ENCODE results near the gene CISTR. TPM values are rescaled to one million over a fixed set of nuclear protein-coding genes. Genes with fewer than 3 reads are reported as not detected.

CISTR gene
- total and polyA plus RNA-seq, 2 donors (not counting 1 experiment from before 2014, with no cell fraction given), result not detected

DNA sequence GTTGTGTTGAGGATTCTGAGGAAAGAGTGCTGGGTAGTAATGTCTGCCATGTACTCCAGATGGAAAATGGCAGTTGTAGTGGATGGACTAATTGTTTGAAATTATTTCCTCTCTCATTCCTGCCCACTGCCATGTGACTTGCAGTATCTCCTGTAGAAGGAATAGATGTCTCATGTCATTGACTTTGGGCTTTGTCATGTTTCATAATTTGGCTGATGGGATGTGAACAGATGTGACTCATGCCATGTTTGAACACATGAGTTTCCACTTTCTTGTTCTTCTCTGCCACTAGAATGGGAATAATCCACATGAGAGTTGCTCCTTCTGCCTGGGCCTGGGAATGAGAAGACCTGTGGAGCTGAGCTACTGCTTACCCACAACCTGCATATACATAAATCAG lies 22.1 kb downstream of the CISTR start:
- Histone ChIP-seq H3K36me3 (ENCODE audit: control insufficient read depth, insufficient read depth, low read length) (no peaks in the 10 kb centered on the region), H3K9me3 (ENCODE audit: control insufficient read depth, insufficient read depth, low read depth, low read length) (no peaks in the 10 kb centered on the region), H3K4me3 (replicated peaks in 1 of 4; ENCODE audit: control extremely low read depth in 1 of 4, insufficient read depth in 1 of 4, low read depth in 3 of 4, low read length in 4 of 4) (no peak overlapping the region), H3K4me2 (ENCODE audit: extremely low read depth, insufficient read depth, low read length) (no peak overlapping the region), H3K27ac (ENCODE audit: insufficient read depth, low read length) (no peak overlapping the region), H3K4me1 (ENCODE audit: control insufficient read depth, extremely low read depth, insufficient read depth, low read length) (no peaks in the 10 kb centered on the region), H3K27me3 (ENCODE audit: control insufficient read depth, insufficient read depth, low read length) (peaks cover 2% of the 10 kb centered on the region), H4K20me1 (ENCODE audit: control insufficient read depth, extremely low read depth, insufficient read depth, low read length) (no peaks in the 10 kb centered on the region), H3K9ac (ENCODE audit: insufficient read depth, low read length) (no peak overlapping the region), H2AFZ (ENCODE audit: low read length) (no peak overlapping the region), H3K79me2 (ENCODE audit: control insufficient read depth, insufficient read depth, low read length) (peaks cover 4% of the 10 kb centered on the region)
- DNase-seq (ENCODE audit: low read depth in 2 of 2), result no peak
- TF ChIP-seq CTCF (conservative IDR thresholded peaks at IDR 0.05 in 1 of 2, IDR thresholded peaks at IDR 0.05 in 1 of 2; ENCODE audit: low read depth in 1 of 2, low read length in 2 of 2), result no peak
- no peak for TF ChIP-seq EZH2 (IDR thresholded peaks at IDR 0.05; ENCODE audit: low read length, missing control alignments)

DNA sequence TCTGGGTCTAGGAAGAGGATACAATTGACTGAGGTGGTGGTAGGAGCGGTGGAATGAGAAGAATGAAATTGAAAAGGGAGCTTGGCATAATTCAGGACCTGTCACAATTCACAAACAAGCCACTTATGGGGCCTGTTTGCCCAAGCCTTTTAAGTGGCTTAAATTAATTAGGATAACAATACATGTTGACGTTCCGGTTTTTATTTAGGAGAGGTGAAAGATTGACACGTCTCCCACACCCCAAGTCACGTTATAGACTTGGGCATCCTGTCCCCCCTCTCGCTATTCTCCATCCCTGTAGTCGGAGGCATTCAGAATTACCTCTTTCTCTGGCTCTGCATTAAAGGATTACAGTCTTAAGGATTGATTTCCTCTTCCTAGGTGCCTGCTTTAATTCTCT lies 23.6 kb downstream of the CISTR start:
- Histone ChIP-seq H3K4me1 (ENCODE audit: control insufficient read depth, extremely low read depth, insufficient read depth, low read length) (no peaks in the 10 kb centered on the region), H3K79me2 (ENCODE audit: control insufficient read depth, insufficient read depth, low read length) (peaks cover 4% of the 10 kb centered on the region), H3K9me3 (ENCODE audit: control insufficient read depth, insufficient read depth, low read depth, low read length) (no peaks in the 10 kb centered on the region), H3K4me3 (replicated peaks in 1 of 4; ENCODE audit: control extremely low read depth in 1 of 4, insufficient read depth in 1 of 4, low read depth in 3 of 4, low read length in 4 of 4) (peak overlapping the region in 2 of 4 experiments; percentile 69 to 95), H4K20me1 (ENCODE audit: control insufficient read depth, extremely low read depth, insufficient read depth, low read length) (no peaks in the 10 kb centered on the region), H2AFZ (ENCODE audit: low read length) (peak overlapping the region; percentile 88), H3K36me3 (ENCODE audit: control insufficient read depth, insufficient read depth, low read length) (peaks cover 2% of the 10 kb centered on the region), H3K4me2 (ENCODE audit: extremely low read depth, insufficient read depth, low read length) (peak overlapping the region; percentile 86), H3K27me3 (ENCODE audit: control insufficient read depth, insufficient read depth, low read length) (no peaks in the 10 kb centered on the region), H3K27ac (ENCODE audit: insufficient read depth, low read length) (no peak overlapping the region), H3K9ac (ENCODE audit: insufficient read depth, low read length) (no peak overlapping the region)
- TF ChIP-seq CTCF (conservative IDR thresholded peaks at IDR 0.05 in 1 of 2, IDR thresholded peaks at IDR 0.05 in 1 of 2; ENCODE audit: low read depth in 1 of 2, low read length in 2 of 2) (no peak), EZH2 (IDR thresholded peaks at IDR 0.05; ENCODE audit: low read length, missing control alignments) (no peak)
- no peak for DNase-seq (ENCODE audit: low read depth in 2 of 2)

DNA sequence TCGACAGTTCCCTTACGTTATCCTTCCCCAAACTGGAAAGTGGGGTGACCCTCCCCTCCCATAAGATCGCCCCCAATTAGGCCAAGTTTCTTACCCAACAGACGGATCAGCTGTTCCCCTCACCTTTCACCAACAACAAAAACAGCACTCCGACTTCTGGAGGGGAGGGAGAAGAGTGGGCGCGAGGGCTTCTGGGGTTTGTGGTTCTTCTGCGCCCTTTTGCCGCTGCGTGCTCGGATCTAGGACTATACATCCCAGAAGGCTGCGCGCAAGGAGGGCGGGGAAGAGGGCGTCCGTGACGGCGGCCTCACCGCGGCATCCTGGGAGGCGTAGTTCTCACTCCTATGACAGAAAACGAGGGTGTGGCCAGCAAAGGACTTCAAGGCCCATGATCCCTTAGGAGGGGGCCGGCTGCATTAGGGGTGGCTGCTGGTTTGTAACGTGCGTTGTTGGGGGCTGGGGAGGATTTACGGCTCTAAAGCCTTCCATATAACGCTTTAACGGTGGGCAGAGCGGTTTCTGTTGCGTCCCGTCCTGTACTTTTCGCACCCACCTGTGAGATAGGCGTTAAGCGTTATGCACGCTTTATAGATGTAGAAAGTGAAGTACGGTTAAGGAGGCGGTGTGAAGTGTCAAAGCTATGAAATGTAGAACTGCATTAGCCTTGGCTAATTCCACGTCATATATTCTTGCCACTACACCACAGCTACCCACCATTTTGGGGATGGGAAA lies 24.3 kb downstream of the CISTR start, which contains the start of gene CALCOCO1:
Gene CALCOCO1 (minus strand): TSS at position 143 of the 732 bp plus-strand sequence. CDS start 2,210 bp downstream, outside the sequence.
- DNase-seq (ENCODE audit: low read depth in 2 of 2), result peak; percentile 98 to 99
- H3K4me3 ChIP-seq (replicated peaks in 1 of 4; ENCODE audit: control extremely low read depth in 1 of 4, insufficient read depth in 1 of 4, low read depth in 3 of 4, low read length in 4 of 4), result peak within 1 kb of the TSS; percentile 84 to 95 (median 88)
- peak within 1 kb of the TSS; percentile 88 for H3K4me2 ChIP-seq (ENCODE audit: extremely low read depth, insufficient read depth, low read length)
- H3K36me3 ChIP-seq (ENCODE audit: control insufficient read depth, insufficient read depth, low read length), result peaks cover 2% of the 10 kb centered on the region
- H3K79me2 ChIP-seq (ENCODE audit: control insufficient read depth, insufficient read depth, low read length), result peaks cover 4% of the 10 kb centered on the region
- H3K27me3 ChIP-seq (ENCODE audit: control insufficient read depth, insufficient read depth, low read length), result no peaks in the 10 kb centered on the region
- TF ChIP-seq EZH2 (IDR thresholded peaks at IDR 0.05; ENCODE audit: low read length, missing control alignments) (no peak), CTCF (conservative IDR thresholded peaks at IDR 0.05 in 1 of 2, IDR thresholded peaks at IDR 0.05 in 1 of 2; ENCODE audit: low read depth in 1 of 2, low read length in 2 of 2) (no peak)
- no peaks in the 10 kb centered on the region for H3K9me3 ChIP-seq (ENCODE audit: control insufficient read depth, insufficient read depth, low read depth, low read length)
- peak within 1 kb of the TSS; percentile 88 for H2AFZ ChIP-seq (ENCODE audit: low read length)
- no peaks in the 10 kb centered on the region for H3K4me1 ChIP-seq (ENCODE audit: control insufficient read depth, extremely low read depth, insufficient read depth, low read length)
- H3K27ac ChIP-seq (ENCODE audit: insufficient read depth, low read length), result peak within 1 kb of the TSS; percentile 68
- H4K20me1 ChIP-seq (ENCODE audit: control insufficient read depth, extremely low read depth, insufficient read depth, low read length), result no peaks in the 10 kb centered on the region
- peak within 1 kb of the TSS; percentile 63 for H3K9ac ChIP-seq (ENCODE audit: insufficient read depth, low read length)

Data from fibroblast of lung (primary cell).